Stomach (tissue), 4 donors: ENCODE data around the gene ARPC1B.
"Not testable (repeated sequence)": the region's sequence is repeated elsewhere in the genome, so short reads cannot be mapped to it uniquely, and the experiment has no call there.

Experiments used
- CTCF ChIP-seq, 7 experiments: fragments of 450-650 bp in 4 of 7; fragments of 200-600 bp in 3 of 7; sonication (generic) in 3 of 7; IDR thresholded peaks; one replicate each; pipeline ENCODE4 v1.5.1; 2016 to 2019; ENCODE audit warnings: antibody characterized with exemption in 7 of 7, control low read depth in 2 of 7, mild to moderate bottlenecking in 1 of 7
- EP300 ChIP-seq: sonication (generic); formaldehyde crosslinking; IDR thresholded peaks from one replicate; pipeline ENCODE4 v1.6.1; 2017; ENCODE audit warnings: antibody characterized with exemption
- POLR2A ChIP-seq, 4 donors: fragments of 450-650 bp; IDR thresholded peaks; one replicate each; pipeline ENCODE4 v1.6.1; 2016; ENCODE audit warnings: antibody characterized with exemption in 4 of 4, control low read depth in 2 of 4, mild to moderate bottlenecking in 1 of 4, moderate library complexity in 1 of 4

- TF ChIP-seq CTCF (IDR thresholded peaks at IDR 0.05); POLR2A (IDR thresholded peaks at IDR 0.05); EP300: not testable (repeated sequence)
Measured at GRCh38 chr7:99330314-99330961, 44.1 kb upstream of the ARPC1B start.
